PFSK-1 (cell line): Measurements from ENCODE around the gene TIAM1.

Source experiments
- FOXP2 ChIP-seq: optimal IDR thresholded peaks from 2 replicates; pipeline ENCODE3; 2011; ENCODE audit warnings: borderline replicate concordance, control low read depth, inconsistent platforms; ENCODE audit not compliant: insufficient read depth; ENCODE audit errors: extremely low read length, extremely low read depth
- POLR2AphosphoS5 ChIP-seq: IDR thresholded peaks from 2 replicates; pipeline ENCODE4 v1.6.1; 2012; ENCODE audit warnings: low read depth, mild to moderate bottlenecking, control low read depth, low read length, moderate library complexity
- SIN3A ChIP-seq: IDR thresholded peaks from 2 replicates; pipeline ENCODE4 v1.6.1; 2012; ENCODE audit warnings: mild to moderate bottlenecking, low read length, moderate library complexity, borderline replicate concordance; ENCODE audit not compliant: insufficient read depth
- TAF1 ChIP-seq: IDR thresholded peaks from 2 replicates; pipeline ENCODE4 v1.6.1; 2012; ENCODE audit warnings: low read length, control low read depth, borderline replicate concordance; ENCODE audit not compliant: insufficient read depth
- TF ChIP-seq, protein P1 (sequence below), 2 experiments: IDR thresholded peaks; 2 replicates each; pipeline versions ENCODE4 v1.6.1 to v1.8.0; 2011 to 2012; ENCODE audit warnings: low read depth in 2 of 2, low read length in 2 of 2, control low read depth in 1 of 2, inconsistent platforms in 1 of 2, mild to moderate bottlenecking in 1 of 2, moderate library complexity in 1 of 2; ENCODE audit not compliant: insufficient read depth in 1 of 2

The TIAM1 gene

DNA sequence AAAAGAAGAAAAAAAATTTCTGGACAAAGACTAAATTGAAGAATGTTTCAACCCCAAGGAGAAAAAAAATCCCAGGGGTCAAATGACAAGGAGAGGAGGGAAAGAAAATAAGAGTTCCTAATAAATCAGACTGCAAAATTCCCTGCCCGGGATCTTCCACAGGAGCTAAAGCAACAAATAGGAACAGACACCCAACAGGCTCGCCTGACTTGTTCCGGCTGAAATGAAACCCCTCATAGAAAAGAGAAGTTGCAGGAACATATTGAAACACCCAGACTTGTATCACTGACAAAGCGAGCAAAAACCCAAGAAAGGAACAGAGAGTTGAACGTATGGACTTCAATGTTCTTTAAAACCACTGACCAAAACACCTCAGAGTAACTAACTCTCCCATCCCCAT is 123.0 kb downstream of the TIAM1 start:
- TF ChIP-seq TAF1, result no peak

DNA sequence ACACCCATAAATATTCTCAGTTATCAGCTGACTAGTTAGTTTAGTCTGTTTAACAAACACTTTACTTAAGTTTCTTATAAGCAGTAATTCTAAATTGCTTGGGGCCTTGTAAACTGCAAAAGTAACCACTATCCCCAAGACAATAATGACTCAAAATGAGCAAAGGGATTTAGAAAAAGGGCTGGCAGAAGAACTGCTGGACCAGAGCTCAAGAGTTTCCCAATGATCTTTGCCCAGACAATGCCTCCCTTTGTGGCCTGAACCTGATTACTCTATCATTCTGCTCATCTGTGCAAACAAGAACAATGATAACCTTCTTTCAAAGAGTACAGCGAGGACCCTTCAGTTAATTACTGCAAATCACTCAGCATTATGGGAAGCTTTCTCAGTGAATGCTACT is 123.5 kb downstream of the TIAM1 start:
- no peak for TF ChIP-seq TAF1
- TF ChIP-seq, protein P1, sequence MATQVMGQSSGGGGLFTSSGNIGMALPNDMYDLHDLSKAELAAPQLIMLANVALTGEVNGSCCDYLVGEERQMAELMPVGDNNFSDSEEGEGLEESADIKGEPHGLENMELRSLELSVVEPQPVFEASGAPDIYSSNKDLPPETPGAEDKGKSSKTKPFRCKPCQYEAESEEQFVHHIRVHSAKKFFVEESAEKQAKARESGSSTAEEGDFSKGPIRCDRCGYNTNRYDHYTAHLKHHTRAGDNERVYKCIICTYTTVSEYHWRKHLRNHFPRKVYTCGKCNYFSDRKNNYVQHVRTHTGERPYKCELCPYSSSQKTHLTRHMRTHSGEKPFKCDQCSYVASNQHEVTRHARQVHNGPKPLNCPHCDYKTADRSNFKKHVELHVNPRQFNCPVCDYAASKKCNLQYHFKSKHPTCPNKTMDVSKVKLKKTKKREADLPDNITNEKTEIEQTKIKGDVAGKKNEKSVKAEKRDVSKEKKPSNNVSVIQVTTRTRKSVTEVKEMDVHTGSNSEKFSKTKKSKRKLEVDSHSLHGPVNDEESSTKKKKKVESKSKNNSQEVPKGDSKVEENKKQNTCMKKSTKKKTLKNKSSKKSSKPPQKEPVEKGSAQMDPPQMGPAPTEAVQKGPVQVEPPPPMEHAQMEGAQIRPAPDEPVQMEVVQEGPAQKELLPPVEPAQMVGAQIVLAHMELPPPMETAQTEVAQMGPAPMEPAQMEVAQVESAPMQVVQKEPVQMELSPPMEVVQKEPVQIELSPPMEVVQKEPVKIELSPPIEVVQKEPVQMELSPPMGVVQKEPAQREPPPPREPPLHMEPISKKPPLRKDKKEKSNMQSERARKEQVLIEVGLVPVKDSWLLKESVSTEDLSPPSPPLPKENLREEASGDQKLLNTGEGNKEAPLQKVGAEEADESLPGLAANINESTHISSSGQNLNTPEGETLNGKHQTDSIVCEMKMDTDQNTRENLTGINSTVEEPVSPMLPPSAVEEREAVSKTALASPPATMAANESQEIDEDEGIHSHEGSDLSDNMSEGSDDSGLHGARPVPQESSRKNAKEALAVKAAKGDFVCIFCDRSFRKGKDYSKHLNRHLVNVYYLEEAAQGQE (IDR thresholded peaks at IDR 0.05; ENCODE audit: insufficient read depth in 1 of 2, low read depth in 2 of 2, low read length in 2 of 2), result no peak
- no peak for TF ChIP-seq POLR2AphosphoS5
- no peak for TF ChIP-seq SIN3A
- no peak for TF ChIP-seq FOXP2

DNA sequence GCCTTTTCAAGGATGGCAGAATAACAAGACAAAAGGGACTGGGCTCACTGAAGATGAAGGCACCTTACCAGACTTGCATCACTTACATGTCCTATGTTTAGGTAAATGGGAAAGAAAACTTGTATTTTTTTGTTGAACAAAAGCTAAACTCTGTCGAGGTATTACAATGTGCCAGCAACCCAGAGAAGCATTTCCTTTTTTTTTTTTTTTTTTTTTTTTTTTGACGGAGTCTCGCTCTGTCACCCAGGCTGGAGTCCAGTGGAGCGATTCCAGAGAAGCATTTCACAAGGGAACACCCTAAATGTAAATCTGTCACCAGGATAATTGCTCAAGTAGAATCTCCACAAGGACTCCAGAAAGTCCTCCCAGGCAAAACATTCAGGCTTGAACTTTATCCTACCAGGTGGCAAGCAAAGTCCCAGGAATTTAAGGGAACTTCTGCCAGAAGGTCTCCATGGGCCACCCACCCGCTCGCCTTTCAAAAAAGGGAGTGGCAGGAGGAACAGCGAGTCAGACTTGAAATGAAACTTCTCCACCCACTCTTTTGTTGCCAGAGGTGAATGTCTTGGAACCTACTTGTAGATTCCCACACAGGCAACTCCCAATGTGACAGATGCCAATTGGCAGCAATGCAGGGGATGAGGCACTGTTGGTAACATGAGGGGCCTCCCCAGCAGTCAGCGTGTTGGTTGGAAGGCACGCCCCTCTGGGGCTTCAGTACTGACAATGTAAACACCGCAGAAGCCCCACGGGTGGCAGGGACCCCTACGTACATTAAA is 125.0 kb downstream of the TIAM1 start:
- TF ChIP-seq POLR2AphosphoS5 (no peak), TAF1 (no peak), FOXP2 (no peak), SIN3A (no peak)
- TF ChIP-seq, protein P1 (IDR thresholded peaks at IDR 0.05; ENCODE audit: insufficient read depth in 1 of 2, low read depth in 2 of 2, low read length in 2 of 2), result no peak

DNA sequence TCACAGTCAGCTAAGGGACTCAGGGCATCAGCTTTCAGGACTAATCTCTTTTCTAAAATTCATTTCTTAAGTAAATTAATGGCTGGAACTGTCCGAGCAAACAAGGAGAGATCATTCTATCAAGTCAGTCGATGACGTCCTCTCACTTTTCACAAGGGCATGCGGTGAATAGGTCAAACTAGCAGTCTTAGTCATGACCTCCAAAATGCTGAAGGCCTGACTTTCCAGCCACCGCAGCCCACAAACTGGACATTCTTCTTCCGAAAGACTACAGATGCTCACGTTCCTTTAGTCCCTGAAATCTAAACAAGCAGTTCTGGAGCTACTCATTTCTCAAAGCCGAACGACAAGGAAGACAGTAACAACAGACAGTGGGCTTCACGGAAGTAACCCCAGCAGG is 127.9 kb downstream of the TIAM1 start:
- TF ChIP-seq TAF1 (no peak), SIN3A (no peak), FOXP2 (no peak), POLR2AphosphoS5 (no peak)
- TF ChIP-seq, protein P1 (IDR thresholded peaks at IDR 0.05; ENCODE audit: insufficient read depth in 1 of 2, low read depth in 2 of 2, low read length in 2 of 2), result no peak

DNA sequence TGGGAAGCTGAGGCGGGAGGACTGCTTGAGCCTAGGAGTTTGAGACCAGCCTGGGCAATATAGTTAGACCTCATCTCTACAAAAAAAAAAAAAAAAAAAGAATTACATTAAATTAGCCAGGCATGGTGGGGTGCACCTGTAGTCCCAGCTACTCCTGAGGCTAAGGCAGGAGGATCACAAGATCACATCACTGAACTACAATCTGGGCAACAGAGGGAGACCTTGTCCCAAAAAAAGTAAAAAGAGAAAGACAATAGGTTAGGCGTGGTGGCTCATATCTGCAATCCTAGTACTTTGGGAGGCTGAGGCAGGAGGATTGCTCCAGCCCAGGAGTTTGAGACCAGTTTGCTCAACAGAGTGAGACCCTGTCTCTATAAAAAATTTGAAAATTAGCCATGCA is 130.3 kb downstream of the TIAM1 start:
- TF ChIP-seq, protein P1 (IDR thresholded peaks at IDR 0.05; ENCODE audit: insufficient read depth in 1 of 2, low read depth in 2 of 2, low read length in 2 of 2), result no peak
- TF ChIP-seq TAF1 (no peak), POLR2AphosphoS5 (no peak), FOXP2 (no peak), SIN3A (no peak)
